Adipocyte (in vitro differentiated cells): Measurements from ENCODE around the gene R3HCC1L.
"Not testable (repeated sequence)": the region's sequence is repeated elsewhere in the genome, so short reads cannot be mapped to it uniquely, and the experiment has no call there.

Source experiments
- DNase-seq: peaks from one replicate; pipeline ENCODE4 v3.0.0-alpha.2; 2015; ENCODE audit warnings: low read depth
- H3K27me3 ChIP-seq: replicated peaks from 2 replicates; pipeline ENCODE4 v1.7.0; 2013; ENCODE audit warnings: mild to moderate bottlenecking, low read length, moderate library complexity; ENCODE audit not compliant: control insufficient read depth, insufficient read depth
- H3K36me3 ChIP-seq: 2 replicates; pipeline ENCODE4 v1.7.0; 2013; ENCODE audit warnings: low read length, mild to moderate bottlenecking, moderate library complexity; ENCODE audit not compliant: control insufficient read depth, insufficient read depth, severe bottlenecking
- H3K4me1 ChIP-seq: 2 replicates; pipeline ENCODE4 v1.7.0; 2013; ENCODE audit warnings: mild to moderate bottlenecking, low read length, moderate library complexity; ENCODE audit not compliant: control insufficient read depth, insufficient read depth
- H3K4me3 ChIP-seq: 2 replicates; pipeline ENCODE4 v1.7.0; 2013; ENCODE audit warnings: mild to moderate bottlenecking, low read length, moderate library complexity
- H3K9ac ChIP-seq: 2 replicates; pipeline ENCODE4 v1.7.0; 2013; ENCODE audit warnings: mild to moderate bottlenecking, low read length, moderate library complexity
- H3K9me3 ChIP-seq: 2 replicates; pipeline ENCODE4 v1.7.0; 2013; ENCODE audit warnings: mild to moderate bottlenecking, low read length, moderate library complexity; ENCODE audit not compliant: control insufficient read depth

The R3HCC1L gene

DNA sequence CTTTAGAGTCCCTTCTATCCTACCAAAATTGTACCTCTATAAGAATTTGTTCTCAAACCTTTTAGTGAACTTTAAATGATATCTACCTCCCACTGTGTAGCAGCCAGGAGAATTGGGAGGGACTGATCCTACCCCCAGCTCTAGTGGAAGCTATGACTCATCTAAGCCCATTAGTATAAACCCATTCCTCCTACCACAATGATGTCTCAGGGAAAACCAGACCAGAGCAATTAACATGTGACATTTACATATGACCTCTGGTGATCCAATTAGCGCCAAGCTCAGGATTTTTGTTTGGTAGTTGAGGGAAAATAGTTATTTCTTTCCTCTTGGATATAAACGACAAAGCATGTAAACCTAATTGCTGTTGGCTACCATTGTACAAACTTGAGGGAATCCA is 33.1 kb upstream of the R3HCC1L start:
- no peak overlapping the region for H3K4me3 ChIP-seq

DNA sequence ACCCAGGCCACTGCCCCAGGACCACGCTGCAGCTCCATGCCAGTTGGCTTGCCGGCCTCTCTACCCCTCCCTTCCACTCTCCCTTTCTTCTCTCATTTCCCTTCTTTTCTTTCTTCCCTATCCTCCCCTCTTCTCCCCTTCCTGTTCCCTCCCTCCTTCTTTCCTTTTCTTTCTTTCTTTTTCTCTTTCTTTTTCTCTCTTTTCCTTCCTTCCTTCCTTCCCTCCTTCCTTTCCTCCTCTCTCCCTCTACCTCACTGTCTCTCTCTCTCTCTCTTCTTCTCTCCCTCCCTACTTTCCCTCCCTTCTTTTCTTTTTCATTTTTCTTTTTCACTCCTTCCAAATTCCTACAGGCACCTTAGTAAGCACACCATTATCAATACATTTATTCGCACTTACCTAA is 30.3 kb upstream of the R3HCC1L start:
- Histone ChIP-seq H3K4me1 (no peaks in the 10 kb centered on the region), H3K36me3 (no peaks in the 10 kb centered on the region), H3K4me3 (no peak overlapping the region), H3K9me3 (peaks cover 3% of the 10 kb centered on the region), H3K9ac (no peak overlapping the region), H3K27me3 (peaks cover 57% of the 10 kb centered on the region)
- DNase-seq = no peak

More for the DNA sequence above, 33.1 kb upstream of the R3HCC1L start:
- Histone ChIP-seq H3K27me3 (peaks cover 70% of the 10 kb centered on the region), H3K9ac (no peak overlapping the region), H3K4me1 (no peaks in the 10 kb centered on the region), H3K9me3 (peaks cover under 1% of the 10 kb centered on the region), H3K36me3 (no peaks in the 10 kb centered on the region)
- DNase-seq = no peak

DNA sequence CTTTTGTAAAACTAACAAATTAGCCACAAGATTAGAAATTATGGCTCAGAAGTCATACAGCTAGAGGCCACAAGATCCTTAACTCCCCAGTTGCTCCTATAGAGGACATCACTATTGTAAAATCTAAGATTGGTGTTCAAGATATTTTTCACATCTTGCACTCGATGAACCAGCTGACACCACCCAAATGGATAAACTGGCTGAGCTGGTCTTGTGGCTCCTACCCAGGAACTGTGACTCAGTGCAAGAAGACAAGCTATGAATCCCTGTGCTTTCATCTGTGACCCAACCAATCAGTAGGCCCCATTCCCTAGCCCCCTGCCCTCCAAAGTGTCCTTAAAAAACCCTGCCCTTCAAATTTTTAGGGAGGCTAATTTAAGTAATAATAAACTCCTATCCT is 27.9 kb upstream of the R3HCC1L start:
- peaks cover 3% of the 10 kb centered on the region for H3K9me3 ChIP-seq
- peaks cover 63% of the 10 kb centered on the region for H3K27me3 ChIP-seq

DNA sequence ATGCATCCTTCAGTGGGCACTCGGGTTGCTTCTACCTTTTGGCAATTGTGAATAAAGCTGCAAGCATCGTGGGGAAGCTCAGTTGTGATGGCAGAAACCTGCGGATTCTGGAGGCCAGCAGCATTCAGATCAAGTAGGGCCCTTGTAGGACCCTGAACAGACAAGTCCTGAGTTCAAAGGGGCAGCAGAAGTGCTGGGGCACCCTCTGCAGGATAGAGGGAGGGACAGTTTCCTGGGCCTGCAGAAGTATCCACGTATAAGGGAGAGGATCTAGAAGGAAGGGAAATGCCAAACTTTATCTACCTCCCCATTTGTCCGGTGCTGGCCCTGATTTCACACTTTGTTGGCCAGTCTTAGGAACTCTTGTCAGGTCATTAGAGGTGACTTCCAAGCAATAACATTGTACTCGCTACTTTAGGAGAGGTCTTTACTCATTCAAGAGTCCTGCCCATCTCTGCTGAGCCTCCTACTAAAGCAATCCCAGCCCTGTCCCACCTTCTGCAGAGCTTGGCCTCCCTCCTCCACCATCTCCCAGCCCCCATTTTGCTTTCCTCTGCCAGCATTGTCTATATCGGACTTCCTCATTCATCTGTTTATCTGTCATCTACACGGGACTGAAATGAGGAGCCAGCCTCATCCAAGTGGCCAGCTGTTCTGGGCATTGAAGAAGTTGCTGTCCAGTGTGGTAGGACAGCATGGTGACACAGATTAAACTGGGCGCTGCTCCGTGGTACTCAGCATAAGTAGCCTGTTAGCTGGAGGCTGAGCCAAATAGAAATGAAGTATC is 26.6 kb upstream of the R3HCC1L start:
- Histone ChIP-seq H3K4me1 (peaks cover 3% of the 10 kb centered on the region), H3K9me3 (peaks cover 3% of the 10 kb centered on the region), H3K9ac (no peak overlapping the region), H3K27me3 (peaks cover 55% of the 10 kb centered on the region), H3K4me3 (no peak overlapping the region), H3K36me3 (no peaks in the 10 kb centered on the region)
- no peak for DNase-seq

More for the DNA sequence above, 27.9 kb upstream of the R3HCC1L start:
- DNase-seq = no peak
- Histone ChIP-seq H3K9ac (no peak overlapping the region), H3K36me3 (no peaks in the 10 kb centered on the region), H3K4me1 (no peaks in the 10 kb centered on the region), H3K4me3 (no peak overlapping the region)

DNA sequence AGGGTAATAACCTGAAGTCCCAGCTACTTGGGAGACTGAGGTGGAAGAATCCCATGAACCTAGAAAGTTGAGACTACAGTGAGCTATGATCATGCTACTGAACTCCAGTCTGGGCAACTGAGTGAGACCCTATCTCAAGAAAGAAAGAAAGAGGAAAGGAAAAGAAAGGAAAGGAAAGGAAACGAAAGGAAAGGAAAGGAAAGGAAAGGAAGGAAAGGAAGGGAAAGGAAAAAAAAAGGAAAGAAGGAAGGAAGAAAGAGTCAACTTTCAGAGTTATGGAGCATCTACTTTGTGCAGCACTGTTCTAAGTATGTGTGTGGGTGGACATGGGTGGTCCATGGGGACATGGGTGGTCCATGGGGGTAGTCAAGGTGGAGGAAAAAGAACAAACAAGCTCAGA is 24.1 kb upstream of the R3HCC1L start:
- H3K27me3 ChIP-seq = peaks cover 66% of the 10 kb centered on the region
- DNase-seq = no peak

DNA sequence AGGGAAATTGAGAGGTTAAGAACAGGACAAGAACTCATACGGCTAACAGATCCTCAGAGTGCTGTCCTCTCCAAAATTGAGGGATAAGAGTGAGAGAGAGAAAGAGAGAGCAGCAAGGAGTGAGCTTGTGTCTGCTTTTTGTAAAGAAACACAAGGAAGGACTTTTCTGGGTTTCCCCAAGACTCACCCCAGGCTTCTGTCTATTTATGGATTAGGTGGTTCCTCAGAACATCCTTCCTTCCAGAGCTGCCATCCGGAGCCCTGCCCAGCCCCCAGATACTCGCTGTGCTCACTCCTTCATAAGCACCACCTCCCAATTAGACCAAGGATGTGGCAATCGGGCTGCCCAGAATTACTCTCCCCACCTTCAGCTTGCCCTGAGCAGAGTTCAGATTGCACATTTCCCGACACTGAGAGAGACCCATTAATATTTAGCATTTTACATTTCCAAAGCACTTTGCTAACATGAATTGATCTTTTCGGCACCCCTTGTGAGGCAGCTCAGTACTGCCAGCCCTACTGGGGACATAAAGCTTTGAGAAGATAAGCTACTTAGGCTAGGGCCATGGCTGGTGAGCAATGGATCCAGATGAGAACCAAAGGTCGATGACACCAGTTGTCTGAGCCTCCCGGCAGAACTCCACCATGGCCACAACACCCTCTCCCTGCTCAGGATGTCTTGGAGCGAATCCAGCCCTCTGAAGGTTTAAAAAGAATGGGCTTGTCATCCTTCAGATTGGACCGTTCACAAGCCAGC is 19.2 kb upstream of the R3HCC1L start:
- H3K36me3 ChIP-seq = no peaks in the 10 kb centered on the region
- H3K4me3 ChIP-seq = no peak overlapping the region
- H3K9me3 ChIP-seq = no peaks in the 10 kb centered on the region
- DNase-seq = no peak
- H3K9ac ChIP-seq = no peak overlapping the region
- H3K4me1 ChIP-seq = peaks cover 3% of the 10 kb centered on the region
- peaks cover 46% of the 10 kb centered on the region for H3K27me3 ChIP-seq

More for the DNA sequence above, 24.1 kb upstream of the R3HCC1L start:
- H3K9ac ChIP-seq = no peak overlapping the region
- no peak overlapping the region for H3K4me3 ChIP-seq
- H3K4me1 ChIP-seq = peaks cover 3% of the 10 kb centered on the region
- H3K36me3 ChIP-seq = no peaks in the 10 kb centered on the region
- H3K9me3 ChIP-seq = peaks cover 3% of the 10 kb centered on the region

DNA sequence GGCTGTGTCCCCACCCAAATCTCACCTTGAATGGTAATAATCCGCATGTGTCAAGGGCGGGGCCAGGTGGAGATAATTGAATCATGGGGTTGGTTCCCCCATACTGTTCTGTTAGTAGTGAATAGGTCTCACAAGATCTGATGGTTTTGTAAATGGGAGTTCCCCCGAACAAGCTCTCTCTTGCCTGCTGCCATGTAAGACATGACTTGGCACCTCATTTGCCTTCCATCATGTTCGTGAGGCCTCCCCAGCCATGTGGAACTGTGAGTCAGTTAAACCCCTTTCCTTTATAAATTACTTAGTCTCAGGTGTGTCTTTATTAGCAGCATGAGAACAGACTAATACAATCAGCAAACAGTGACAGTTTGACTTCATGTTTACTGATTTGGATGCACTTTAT is 14.6 kb upstream of the R3HCC1L start:
- H3K9me3 ChIP-seq = peaks cover 13% of the 10 kb centered on the region
- no peak overlapping the region for H3K4me3 ChIP-seq
- H3K9ac ChIP-seq = no peak overlapping the region
- H3K4me1 ChIP-seq = no peaks in the 10 kb centered on the region
- no peaks in the 10 kb centered on the region for H3K36me3 ChIP-seq
- no peak for DNase-seq
- H3K27me3 ChIP-seq = peaks cover 9% of the 10 kb centered on the region

DNA sequence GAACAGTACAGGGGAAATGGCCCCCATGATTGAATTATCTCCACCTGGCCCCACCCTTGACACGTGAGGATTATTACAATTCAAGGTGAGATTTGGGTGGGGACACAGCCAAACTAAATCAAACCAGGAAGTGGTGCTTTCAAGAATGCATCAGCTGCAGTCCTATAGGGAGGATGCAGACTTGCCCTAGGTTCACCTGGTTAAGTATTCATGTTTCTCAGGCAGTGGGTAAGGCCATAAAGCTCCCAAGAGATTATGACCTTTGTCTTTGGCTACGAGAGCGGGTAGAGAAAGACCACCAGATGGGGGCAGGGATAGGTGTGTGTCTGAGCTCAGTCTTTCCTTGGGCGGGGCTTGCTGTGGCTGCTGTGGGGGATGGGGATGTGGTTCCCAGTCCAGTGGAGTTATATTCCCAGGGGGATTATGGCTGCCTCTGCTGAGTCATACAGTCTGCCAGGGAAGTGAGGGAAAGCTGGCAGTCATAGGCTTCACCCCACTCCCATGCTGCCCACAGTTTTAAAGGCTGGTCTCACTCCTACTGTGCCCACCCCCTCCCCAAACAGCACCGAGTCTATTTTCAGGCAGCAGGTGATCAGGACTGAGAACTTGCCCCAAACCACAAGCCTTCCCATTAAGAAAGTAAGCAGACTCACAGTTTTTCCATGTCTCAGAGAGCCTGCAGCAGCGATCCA is 8.4 kb upstream of the R3HCC1L start:
- Histone ChIP-seq H3K9me3 (peaks cover 17% of the 10 kb centered on the region), H3K27me3 (peaks cover 5% of the 10 kb centered on the region), H3K36me3 (no peaks in the 10 kb centered on the region), H3K4me1 (peaks cover 4% of the 10 kb centered on the region), H3K9ac (no peak overlapping the region), H3K4me3 (no peak overlapping the region)
- DNase-seq = no peak

DNA sequence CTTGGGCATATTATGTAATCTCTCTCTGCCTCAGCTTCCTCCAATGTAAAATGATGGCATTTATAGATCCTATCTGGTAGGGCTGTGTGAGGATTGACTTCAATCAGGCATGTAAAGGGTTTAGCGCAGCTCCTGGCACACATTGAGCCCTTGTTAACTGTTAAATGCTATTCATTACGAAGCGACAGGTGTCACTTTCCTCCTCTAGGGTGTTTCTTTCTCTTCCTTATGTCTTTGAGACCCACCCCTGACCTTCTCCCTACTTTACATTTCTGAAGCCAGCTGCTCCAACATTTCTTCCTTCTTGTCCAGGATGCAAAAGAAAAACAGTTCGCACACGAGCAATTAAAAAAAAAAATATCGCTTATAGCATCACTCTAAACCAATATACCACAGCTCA is 5.7 kb upstream of the R3HCC1L start:
- Histone ChIP-seq H3K9me3 (peaks cover 8% of the 10 kb centered on the region), H3K4me1 (peaks cover 4% of the 10 kb centered on the region), H3K9ac (no peak overlapping the region), H3K4me3 (no peak overlapping the region), H3K27me3 (peaks cover 5% of the 10 kb centered on the region), H3K36me3 (no peaks in the 10 kb centered on the region)
- no peak for DNase-seq

DNA sequence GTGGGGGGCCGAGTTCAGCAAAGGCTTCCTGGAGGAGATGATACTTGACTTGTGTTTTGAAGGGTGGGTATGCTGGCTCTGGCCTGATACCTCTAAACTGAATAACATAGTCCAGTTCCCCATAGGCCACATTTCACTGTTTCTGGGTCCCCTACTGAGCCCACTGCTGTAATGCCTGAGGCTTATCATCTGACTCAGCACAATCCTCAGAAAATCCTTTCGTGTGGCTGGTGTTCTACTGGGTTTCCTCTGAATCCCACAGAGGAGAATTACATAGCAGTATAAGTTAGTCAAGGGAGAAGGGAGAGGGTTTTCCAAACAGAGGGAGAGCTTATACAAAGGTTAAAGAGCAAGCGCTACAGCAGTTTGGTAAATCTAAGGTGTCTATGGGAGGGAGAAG is 2.8 kb upstream of the R3HCC1L start:
- DNase-seq = no peak
- Histone ChIP-seq H3K9me3 (peaks cover 4% of the 10 kb centered on the region), H3K4me3 (no peak overlapping the region), H3K36me3 (no peaks in the 10 kb centered on the region), H3K9ac (no peak overlapping the region), H3K27me3 (peaks cover 5% of the 10 kb centered on the region), H3K4me1 (peaks cover 8% of the 10 kb centered on the region)

DNA sequence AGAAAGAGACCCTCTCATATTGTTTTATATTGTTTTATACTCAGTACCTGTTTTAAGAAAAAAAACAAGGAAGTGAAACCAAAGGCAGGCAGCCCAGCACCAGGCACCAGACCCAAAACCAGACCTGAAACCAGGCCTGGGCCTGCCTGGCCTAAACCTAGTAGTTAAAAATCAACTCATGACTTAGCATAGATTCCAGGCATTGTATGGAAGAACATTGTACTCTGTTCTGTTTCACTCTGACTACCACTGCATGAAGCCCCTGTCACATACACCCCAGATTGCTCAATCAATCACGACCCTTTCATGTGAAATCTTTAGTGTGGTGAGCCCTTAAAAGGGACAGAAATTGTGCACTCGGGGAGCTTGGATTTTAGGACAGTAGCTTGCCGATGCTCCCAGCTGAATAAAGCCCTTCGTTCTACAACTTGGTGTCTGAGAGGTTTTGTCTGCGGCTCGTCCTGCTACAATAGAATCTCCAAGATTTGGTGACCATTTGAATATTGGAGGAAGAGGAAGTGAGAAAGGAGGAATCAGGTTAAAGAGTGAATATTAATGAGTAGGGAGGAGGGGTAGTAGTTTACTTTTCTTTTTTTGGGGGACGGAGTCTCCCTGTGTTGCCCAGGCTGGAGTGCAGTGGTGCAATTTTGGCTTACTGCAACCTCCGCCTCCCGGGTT is 1.2 kb upstream of the R3HCC1L start:
- H3K9me3 ChIP-seq, H3K27me3 ChIP-seq, H3K36me3 ChIP-seq, H3K4me1 ChIP-seq, DNase-seq, H3K4me3 ChIP-seq, H3K9ac ChIP-seq: not testable (repeated sequence)
